ENCODE data around the gene ADGRG3.

DNA sequence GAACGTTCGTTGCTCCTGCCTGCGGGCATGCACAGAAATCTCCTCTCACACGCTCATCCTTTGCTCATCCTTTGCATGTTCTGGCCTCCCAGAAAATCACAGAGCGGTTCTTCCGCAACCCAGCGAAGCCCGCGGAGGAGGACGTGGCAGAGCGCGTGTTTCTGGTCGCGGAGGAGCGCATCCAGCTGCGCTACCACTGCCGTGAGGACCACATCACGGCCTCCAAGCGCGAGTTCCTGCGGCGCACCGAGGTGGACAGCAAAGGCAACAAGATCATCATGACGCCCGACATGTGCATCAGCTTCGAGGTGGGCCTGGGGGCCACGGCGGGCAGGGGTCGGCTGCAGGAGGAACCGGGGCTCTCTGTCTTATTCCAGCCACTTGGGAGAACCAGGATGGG is 57.9 kb downstream of the ADGRG3 start:
- TF ChIP-seq, protein P1, sequence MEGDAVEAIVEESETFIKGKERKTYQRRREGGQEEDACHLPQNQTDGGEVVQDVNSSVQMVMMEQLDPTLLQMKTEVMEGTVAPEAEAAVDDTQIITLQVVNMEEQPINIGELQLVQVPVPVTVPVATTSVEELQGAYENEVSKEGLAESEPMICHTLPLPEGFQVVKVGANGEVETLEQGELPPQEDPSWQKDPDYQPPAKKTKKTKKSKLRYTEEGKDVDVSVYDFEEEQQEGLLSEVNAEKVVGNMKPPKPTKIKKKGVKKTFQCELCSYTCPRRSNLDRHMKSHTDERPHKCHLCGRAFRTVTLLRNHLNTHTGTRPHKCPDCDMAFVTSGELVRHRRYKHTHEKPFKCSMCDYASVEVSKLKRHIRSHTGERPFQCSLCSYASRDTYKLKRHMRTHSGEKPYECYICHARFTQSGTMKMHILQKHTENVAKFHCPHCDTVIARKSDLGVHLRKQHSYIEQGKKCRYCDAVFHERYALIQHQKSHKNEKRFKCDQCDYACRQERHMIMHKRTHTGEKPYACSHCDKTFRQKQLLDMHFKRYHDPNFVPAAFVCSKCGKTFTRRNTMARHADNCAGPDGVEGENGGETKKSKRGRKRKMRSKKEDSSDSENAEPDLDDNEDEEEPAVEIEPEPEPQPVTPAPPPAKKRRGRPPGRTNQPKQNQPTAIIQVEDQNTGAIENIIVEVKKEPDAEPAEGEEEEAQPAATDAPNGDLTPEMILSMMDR (IDR thresholded peaks at IDR 0.05; ENCODE audit: poor library complexity) = no peak
- TF ChIP-seq EZH2 (IDR thresholded peaks at IDR 0.05; ENCODE audit: borderline replicate concordance) = no peak
- no peak for TF ChIP-seq EZH2phosphoT487 (IDR thresholded peaks at IDR 0.05; ENCODE audit: low read depth, severe bottlenecking, unreplicated experiment)
